ENCODE results near the gene PRKCI.
"Not testable (repeated sequence)": the region's sequence is repeated elsewhere in the genome, so short reads cannot be mapped to it uniquely, and the experiment has no call there.

PRKCI gene

GRCh38 chr3:170221924-170222646, at the start of gene PRKCI:
PRKCI (plus strand) TSS chr3:170222424; CDS start chr3:170222670, 246 bp downstream.
- in situ Hi-C loops (cut with MboI; ENCODE audit: low sequenced_read_pairs), result no loop called here

- in situ Hi-C loops (cut with MboI; ENCODE audit: low sequenced_read_pairs), result no loop called here
Observed at GRCh38 chr3:170178651-170179050, 43.6 kb upstream of the PRKCI start.

GRCh38 chr3:170179432-170179831, 42.8 kb upstream of the PRKCI start:
- in situ Hi-C loops (cut with MboI; ENCODE audit: low sequenced_read_pairs), result no loop called here

GRCh38 chr3:170180079-170180907, 41.9 kb upstream of the PRKCI start:
- in situ Hi-C loops (cut with MboI; ENCODE audit: low sequenced_read_pairs), result no loop called here

DNA sequence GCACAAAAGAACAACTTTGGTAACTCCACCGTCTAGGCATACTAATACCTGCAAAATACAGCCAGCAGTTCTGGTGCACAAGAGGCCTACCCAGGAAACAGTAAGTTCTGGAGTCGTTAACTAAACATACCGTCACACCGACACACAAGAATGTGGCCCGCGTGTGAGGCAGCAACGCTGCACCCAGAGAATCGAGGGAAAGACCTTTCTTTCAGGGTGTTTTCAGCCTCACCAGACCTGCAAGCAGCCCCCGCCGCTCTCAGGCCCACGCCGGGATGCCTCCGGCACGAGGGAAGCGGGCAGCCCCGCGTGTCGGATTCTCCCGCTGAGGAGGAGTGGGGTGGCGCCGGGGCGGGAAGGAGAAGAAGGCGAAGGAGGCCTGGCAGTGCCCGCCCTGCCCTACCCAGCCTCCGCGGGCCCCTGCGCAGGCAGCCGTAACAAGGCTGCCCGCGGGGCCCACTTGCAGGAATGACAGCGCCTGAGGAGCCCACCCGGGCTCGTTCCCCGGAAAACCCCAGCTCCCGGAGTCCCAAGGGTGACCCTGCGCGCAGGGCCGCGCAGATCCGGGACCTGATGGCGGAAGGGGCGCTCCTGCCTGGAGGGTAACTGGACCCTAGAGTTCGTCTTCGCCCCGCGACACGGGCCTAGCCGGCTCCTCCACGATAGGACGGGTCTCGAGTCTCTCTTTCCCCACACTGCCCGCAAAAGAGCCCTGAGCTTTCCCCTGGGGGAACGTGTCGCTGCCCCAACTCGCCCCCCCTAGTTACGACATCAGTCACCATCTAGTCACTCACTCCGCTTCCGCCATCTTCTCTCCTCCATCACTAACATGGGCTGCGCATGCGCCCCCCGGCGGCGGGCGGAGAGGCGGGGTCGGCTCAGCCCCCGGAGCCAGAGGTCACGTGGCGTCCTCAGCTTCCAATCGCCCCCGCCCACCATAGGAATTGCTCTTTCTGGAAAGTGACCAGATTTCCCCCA, 41.0 kb upstream of the PRKCI start, which contains the start of gene PHC3:
TSS of gene PHC3 (minus strand) at position 826 of the 978 bp plus-strand sequence. CDS start at position 808, 18 bp downstream.
- in situ Hi-C loops (cut with MboI; ENCODE audit: low sequenced_read_pairs), result no loop called here

- in situ Hi-C loops (cut with MboI; ENCODE audit: low sequenced_read_pairs), result no loop called here
Observed at GRCh38 chr3:170189398-170190256, 32.6 kb upstream of the PRKCI start.

DNA sequence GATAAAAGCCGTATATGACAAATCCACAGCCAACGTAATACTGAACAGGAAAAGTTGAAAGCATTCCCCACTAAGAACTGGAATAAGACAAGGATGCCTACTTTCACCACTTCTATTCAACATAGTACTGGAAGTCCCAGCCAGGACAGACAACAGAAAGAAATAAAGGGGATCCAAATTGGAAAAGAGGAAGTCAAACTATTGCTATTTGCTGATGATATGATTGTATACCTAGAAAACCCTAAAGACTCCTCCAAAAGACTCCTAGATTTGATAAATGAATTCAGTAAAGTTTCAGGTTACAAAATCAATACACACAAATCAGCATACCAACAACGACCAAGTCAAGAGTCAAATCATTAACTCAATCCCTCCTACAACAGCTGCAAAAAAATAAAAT, 26.5 kb upstream of the PRKCI start:
- in situ Hi-C loops (cut with MboI; ENCODE audit: low sequenced_read_pairs), result not testable (repeated sequence)

DNA sequence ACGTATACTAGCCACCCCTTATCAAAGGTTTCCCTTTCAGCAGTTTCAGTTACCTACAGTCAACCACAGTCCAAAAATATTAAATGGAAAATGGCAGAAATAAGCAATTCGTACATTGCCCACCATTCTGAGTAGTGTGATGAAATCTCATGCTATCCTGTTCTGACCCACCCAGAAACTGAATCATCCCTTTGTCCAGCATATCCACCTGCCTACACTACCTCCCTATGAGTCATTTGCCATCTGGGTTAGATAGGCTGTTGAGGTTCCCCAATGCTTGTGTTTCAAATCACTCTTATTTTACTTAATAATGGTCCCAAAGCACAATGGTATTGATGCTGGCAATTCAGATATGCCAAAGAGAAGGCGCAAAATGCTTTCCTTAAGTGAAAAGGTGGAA, 25.4 kb upstream of the PRKCI start:
- in situ Hi-C loops (cut with MboI; ENCODE audit: low sequenced_read_pairs), result no loop called here

DNA sequence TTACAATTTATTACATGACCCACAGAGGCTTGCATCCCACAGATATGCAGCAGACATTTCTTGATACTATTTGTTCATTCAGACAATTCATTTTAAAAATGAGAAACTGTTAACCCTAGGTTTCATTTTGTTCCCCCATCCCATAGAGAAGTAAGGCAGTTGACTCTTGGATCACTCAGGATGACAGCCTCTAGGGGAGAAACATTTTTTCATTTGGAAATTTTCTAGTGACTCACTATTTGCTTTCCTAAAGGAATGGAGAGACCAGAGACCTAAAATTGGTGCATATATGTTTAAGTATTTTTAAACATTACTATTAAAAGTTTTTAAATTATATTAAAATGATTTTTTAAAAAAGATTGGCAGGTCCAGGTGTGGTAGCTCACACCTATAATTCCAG, 21.2 kb upstream of the PRKCI start:
- in situ Hi-C loops (cut with MboI; ENCODE audit: low sequenced_read_pairs), result no loop called here

- in situ Hi-C loops (cut with MboI; ENCODE audit: low sequenced_read_pairs), result no loop called here
Observed at GRCh38 chr3:170201527-170201926, 20.7 kb upstream of the PRKCI start.

DNA sequence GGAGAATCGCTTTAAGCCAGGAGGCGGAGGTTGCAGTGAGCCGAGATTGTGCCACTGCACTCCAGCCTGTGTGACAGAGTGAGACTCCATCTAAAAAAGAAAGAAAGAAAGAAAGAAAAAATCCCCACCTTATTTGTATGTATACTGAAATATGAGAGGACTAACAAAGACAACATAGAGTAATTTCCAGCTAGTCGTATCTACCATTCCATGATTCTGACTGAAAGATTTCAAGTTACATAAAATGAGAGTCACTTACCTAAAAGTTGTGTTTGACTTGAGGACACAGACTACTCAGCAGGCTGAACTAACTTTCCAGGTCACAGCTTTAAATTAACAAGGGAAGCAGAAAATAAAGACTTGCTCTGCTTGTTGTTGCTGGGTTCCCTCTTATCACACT, 18.8 kb upstream of the PRKCI start:
- in situ Hi-C loops (cut with MboI; ENCODE audit: low sequenced_read_pairs), result no loop called here

DNA sequence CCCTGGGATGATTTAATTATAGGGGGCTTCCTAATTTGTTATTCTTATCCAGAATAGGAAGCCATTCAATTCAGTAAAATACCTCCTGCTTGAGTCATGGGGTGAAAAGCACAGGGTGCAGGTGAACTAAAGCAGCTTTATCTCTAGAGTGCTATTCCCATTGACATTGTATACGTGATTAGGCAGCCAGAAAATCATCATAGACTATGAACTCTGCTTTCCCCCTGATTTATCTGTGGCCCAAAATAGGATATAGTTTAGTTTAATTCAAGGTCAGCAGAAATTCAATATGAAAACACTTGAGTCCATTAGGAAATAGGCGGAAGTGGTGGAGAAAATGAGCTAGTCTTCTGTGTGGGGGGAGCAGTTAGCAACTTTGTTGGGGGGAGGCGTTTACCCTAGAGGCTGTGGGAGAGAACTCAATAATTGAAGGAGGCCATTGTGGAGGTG, 18.2 kb upstream of the PRKCI start:
- in situ Hi-C loops (cut with MboI; ENCODE audit: low sequenced_read_pairs), result no loop called here

DNA sequence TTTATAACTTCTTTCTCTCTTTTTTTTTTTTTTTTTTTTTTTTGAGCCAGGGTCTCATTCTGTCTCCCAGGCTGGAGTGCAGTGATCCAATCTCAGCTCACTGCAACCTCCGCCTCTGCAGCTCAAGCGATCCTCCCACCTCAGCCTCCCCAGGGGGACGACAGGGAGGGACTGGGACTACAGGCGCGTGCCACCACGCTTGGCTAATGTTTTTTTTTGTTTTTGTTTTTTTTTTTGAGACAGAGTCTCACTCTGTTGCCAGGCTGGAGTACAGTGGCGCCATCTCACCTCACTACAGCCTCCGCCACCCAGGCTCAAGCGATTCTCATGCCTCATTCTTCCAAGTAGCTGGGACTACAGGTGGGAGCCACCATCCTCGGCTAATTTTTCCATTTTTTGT, 17.7 kb upstream of the PRKCI start:
- in situ Hi-C loops (cut with MboI; ENCODE audit: low sequenced_read_pairs), result no loop called here

DNA sequence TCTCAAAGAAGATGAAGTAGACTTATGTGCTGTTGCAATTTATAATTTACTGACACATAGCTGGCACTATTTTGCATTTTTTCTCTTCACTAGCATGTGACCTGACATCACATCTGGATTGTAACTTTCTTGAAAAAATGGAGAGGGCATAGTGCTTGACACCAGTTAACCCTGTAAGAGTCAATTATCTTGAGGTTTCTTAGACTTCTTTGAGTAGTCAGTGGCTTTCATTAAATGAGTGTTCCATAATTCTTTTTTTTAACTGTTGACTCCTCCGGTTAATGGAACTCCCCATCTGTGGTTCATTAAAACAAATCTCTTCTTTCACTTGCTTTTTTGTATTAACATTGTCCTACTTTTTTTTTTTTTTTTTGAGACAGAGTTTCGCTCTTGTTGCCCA, 16.9 kb upstream of the PRKCI start:
- in situ Hi-C loops (cut with MboI; ENCODE audit: low sequenced_read_pairs), result no loop called here

DNA sequence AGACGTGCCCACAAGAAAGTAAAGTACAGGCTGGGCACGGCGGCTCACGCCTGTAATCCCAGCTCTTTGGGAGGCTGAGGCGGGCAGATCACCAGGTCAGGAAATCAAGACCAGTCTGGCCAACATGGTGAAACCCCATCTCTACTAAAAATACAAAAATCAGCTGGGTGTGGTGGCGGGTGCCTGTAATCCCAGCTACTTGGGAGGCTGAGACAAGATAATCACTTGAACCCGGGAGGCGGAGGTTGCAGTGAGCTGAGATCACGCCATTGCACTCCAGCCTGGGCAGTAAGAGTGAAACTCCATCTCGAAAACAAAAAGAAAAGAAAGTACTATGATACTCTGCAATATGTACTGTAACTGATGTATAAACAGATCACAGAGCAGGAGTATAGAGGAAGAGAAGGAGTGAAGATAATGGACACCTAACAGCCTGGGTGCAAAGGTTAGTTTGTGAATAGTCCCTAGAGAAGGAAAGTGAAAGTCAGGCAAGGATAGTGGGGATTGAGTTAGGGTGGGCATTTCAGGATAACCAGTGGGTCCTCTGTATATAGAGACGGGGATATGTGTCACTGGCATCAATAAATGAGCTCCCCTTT, 16.0 kb upstream of the PRKCI start:
- in situ Hi-C loops (cut with MboI; ENCODE audit: low sequenced_read_pairs), result not testable (repeated sequence)

- in situ Hi-C loops (cut with MboI; ENCODE audit: low sequenced_read_pairs), result no loop called here
Observed at GRCh38 chr3:170207717-170208116, 14.5 kb upstream of the PRKCI start.

GRCh38 chr3:170211668-170212067, 10.6 kb upstream of the PRKCI start:
- in situ Hi-C loops (cut with MboI; ENCODE audit: low sequenced_read_pairs), result no loop called here

- in situ Hi-C loops (cut with MboI; ENCODE audit: low sequenced_read_pairs), result no loop called here
Observed at GRCh38 chr3:170219850-170220249, 2.4 kb upstream of the PRKCI start.

DNA sequence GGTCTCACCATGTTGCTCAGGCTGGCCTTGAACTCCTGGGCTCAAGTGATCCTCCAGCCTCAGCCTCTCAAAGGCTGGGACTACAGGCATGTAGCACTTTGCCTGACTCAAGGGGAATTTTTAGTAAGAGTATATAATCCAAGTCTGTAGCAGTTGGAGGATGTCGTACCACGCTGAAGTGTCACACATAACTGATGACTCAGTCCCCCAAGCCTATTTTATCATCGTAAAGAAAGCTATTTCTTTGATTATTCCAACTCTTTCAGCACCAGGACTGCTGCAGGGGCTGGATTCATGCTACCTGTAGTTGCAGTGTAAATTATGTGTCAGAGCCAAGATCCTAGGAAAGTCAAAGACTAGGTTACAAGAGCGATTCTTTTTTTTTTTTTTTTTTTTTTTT, 1.4 kb upstream of the PRKCI start:
- in situ Hi-C loops (cut with MboI; ENCODE audit: low sequenced_read_pairs), result no loop called here

Measured in HL-60/S4 treated with retinoic acid at 250 ng/mL for 4 days and 3 days (cell line).